ENCODE measurements around the gene MANSC4. TPM values are rescaled to one million over a fixed set of nuclear protein-coding genes. Genes with fewer than 3 reads are reported as not detected.

Gene MANSC4
- total RNA-seq, 1 donor from 2014 or later: not detected

- no peak overlapping the region for H3K9ac ChIP-seq (ENCODE audit: low read depth in 1 of 3, low read length in 3 of 3)
- H3K27me3 ChIP-seq (ENCODE audit: control insufficient read depth in 3 of 3, insufficient read depth in 3 of 3, low read length in 3 of 3): no peaks in the 10 kb centered on the region
- H3K4me3 ChIP-seq (ENCODE audit: low read length in 3 of 3): no peak overlapping the region
- H3K4me1 ChIP-seq (ENCODE audit: control insufficient read depth in 3 of 3, insufficient read depth in 3 of 3, low read length in 3 of 3): no peaks in the 10 kb centered on the region
- H3K36me3 ChIP-seq (ENCODE audit: control insufficient read depth in 3 of 3, insufficient read depth in 3 of 3, low read length in 3 of 3): peaks cover 2 to 24% (median 14%) of the 10 kb centered on the region in 3 donors
- no peak overlapping the region for H3K27ac ChIP-seq (ENCODE audit: low read depth, low read length)
- no peaks in the 10 kb centered on the region for H3K9me3 ChIP-seq (ENCODE audit: control insufficient read depth in 3 of 3, low read length in 3 of 3)
Measured at GRCh38 chr12:27733052-27733656, 46.9 kb downstream of the MANSC4 start.

GRCh38 chr12:27732281-27732680 lies 47.8 kb downstream of the MANSC4 start:
- no peak overlapping the region for H3K27ac ChIP-seq (ENCODE audit: low read depth, low read length)
- no peak overlapping the region for H3K4me3 ChIP-seq (ENCODE audit: low read length in 3 of 3)
- H3K36me3 ChIP-seq (ENCODE audit: control insufficient read depth in 3 of 3, insufficient read depth in 3 of 3, low read length in 3 of 3): peaks cover 2 to 21% (median 9%) of the 10 kb centered on the region in 3 donors
- no peaks in the 10 kb centered on the region for H3K4me1 ChIP-seq (ENCODE audit: control insufficient read depth in 3 of 3, insufficient read depth in 3 of 3, low read length in 3 of 3)
- no peak overlapping the region for H3K9ac ChIP-seq (ENCODE audit: low read depth in 1 of 3, low read length in 3 of 3)
- no peaks in the 10 kb centered on the region for H3K27me3 ChIP-seq (ENCODE audit: control insufficient read depth in 3 of 3, insufficient read depth in 3 of 3, low read length in 3 of 3)
- H3K9me3 ChIP-seq (ENCODE audit: control insufficient read depth in 3 of 3, low read length in 3 of 3): no peaks in the 10 kb centered on the region

- Histone ChIP-seq H3K4me3 (ENCODE audit: low read length in 3 of 3) (no peak overlapping the region), H3K9ac (ENCODE audit: low read depth in 1 of 3, low read length in 3 of 3) (no peak overlapping the region), H3K4me1 (ENCODE audit: control insufficient read depth in 3 of 3, insufficient read depth in 3 of 3, low read length in 3 of 3) (no peaks in the 10 kb centered on the region), H3K36me3 (ENCODE audit: control insufficient read depth in 3 of 3, insufficient read depth in 3 of 3, low read length in 3 of 3) (peaks cover 0 to 18% (median 6%) of the 10 kb centered on the region in 3 donors), H3K9me3 (ENCODE audit: control insufficient read depth in 3 of 3, low read length in 3 of 3) (no peaks in the 10 kb centered on the region), H3K27ac (ENCODE audit: low read depth, low read length) (no peak overlapping the region), H3K27me3 (ENCODE audit: control insufficient read depth in 3 of 3, insufficient read depth in 3 of 3, low read length in 3 of 3) (no peaks in the 10 kb centered on the region)
Measured at GRCh38 chr12:27730097-27730588, 49.9 kb downstream of the MANSC4 start.

- no peak overlapping the region for H3K4me3 ChIP-seq (ENCODE audit: low read length in 3 of 3)
- no peaks in the 10 kb centered on the region for H3K4me1 ChIP-seq (ENCODE audit: control insufficient read depth in 3 of 3, insufficient read depth in 3 of 3, low read length in 3 of 3)
- H3K9ac ChIP-seq (ENCODE audit: low read depth in 1 of 3, low read length in 3 of 3): no peak overlapping the region
- no peaks in the 10 kb centered on the region for H3K9me3 ChIP-seq (ENCODE audit: control insufficient read depth in 3 of 3, low read length in 3 of 3)
- no peaks in the 10 kb centered on the region for H3K27me3 ChIP-seq (ENCODE audit: control insufficient read depth in 3 of 3, insufficient read depth in 3 of 3, low read length in 3 of 3)
- no peak overlapping the region for H3K27ac ChIP-seq (ENCODE audit: low read depth, low read length)
- H3K36me3 ChIP-seq (ENCODE audit: control insufficient read depth in 3 of 3, insufficient read depth in 3 of 3, low read length in 3 of 3): peaks cover 7 to 32% (median 31%) of the 10 kb centered on the region in 3 donors
Measured at GRCh38 chr12:27723212-27723611, 56.8 kb downstream of the MANSC4 start.

Small RNA genes lying within 50 kb of the gene (small RNA-seq; reads per million reads assigned to genes)
- gene RF00019 (not detected), gene RF02271 (not detected)

Other genes starting within 250 kb of the MANSC4 start
- gene REP15, start 83.8 kb downstream of the MANSC4 start, total RNA-seq: 1.0 TPM
- gene MRPS35, start 69.4 kb downstream of the MANSC4 start, total RNA-seq: 64.2 TPM
- 13.6 TPM for gene KLHL42, start within 50 bp of the MANSC4 start, total RNA-seq
- gene PTHLH, start 192.5 kb upstream of the MANSC4 start, total RNA-seq: 0.52 TPM